Liver (tissue), 9 donors: Measurements from ENCODE around the gene GLRA3. TPM values are rescaled to one million over a fixed set of nuclear protein-coding genes. Genes with fewer than 3 reads are reported as not detected.

Source experiments
- DNase-seq: peaks from one replicate; pipeline ENCODE4 v3.0.0-alpha.2; 2017; ENCODE audit warnings: low spot score
- H3K27ac ChIP-seq, 2 donors: one replicate each; pipeline ENCODE4 v1.7.0; 2013; ENCODE audit warnings: inconsistent platforms in 2 of 2, low read length in 2 of 2, control low read depth in 1 of 2, low read depth in 1 of 2, mild to moderate bottlenecking in 1 of 2
- H3K27me3 ChIP-seq, 4 donors: one replicate each; pipeline versions ENCODE4 v1.6.1 to v1.7.0; 2013; ENCODE audit warnings: low read length in 3 of 4, inconsistent platforms in 1 of 4, mild to moderate bottlenecking in 1 of 4, moderate library complexity in 1 of 4; ENCODE audit not compliant: control insufficient read depth in 4 of 4, insufficient read depth in 4 of 4
- H3K36me3 ChIP-seq, 4 donors: one replicate each; pipeline versions ENCODE4 v1.6.1 to v1.7.0; 2013; ENCODE audit warnings: low read length in 3 of 4, mild to moderate bottlenecking in 3 of 4, low read depth in 1 of 4, moderate library complexity in 1 of 4; ENCODE audit not compliant: control insufficient read depth in 4 of 4, insufficient read depth in 3 of 4
- H3K4me1 ChIP-seq, 4 donors: one replicate each; pipeline versions ENCODE4 v1.6.1 to v1.7.0; 2013; ENCODE audit warnings: low read length in 3 of 4, mild to moderate bottlenecking in 3 of 4, moderate library complexity in 1 of 4; ENCODE audit not compliant: control insufficient read depth in 4 of 4, insufficient read depth in 4 of 4
- H3K4me3 ChIP-seq, 3 donors: one replicate each; pipeline versions ENCODE4 v1.6.1 to v1.7.0; 2013; ENCODE audit warnings: low read length in 3 of 3, control low read depth in 1 of 3, low read depth in 1 of 3, mild to moderate bottlenecking in 1 of 3
- H3K9ac ChIP-seq, 2 donors: one replicate each; pipeline ENCODE4 v1.7.0; 2013; ENCODE audit warnings: low read length in 2 of 2, mild to moderate bottlenecking in 2 of 2, moderate library complexity in 2 of 2, control low read depth in 1 of 2, low read depth in 1 of 2
- H3K9me3 ChIP-seq, 4 donors: one replicate each; pipeline versions ENCODE4 v1.6.1 to v1.7.0; 2013; ENCODE audit warnings: low read length in 3 of 4; ENCODE audit not compliant: control insufficient read depth in 4 of 4
- ATF3 ChIP-seq: IDR thresholded peaks from 2 replicates; pipeline ENCODE4 v1.6.1; 2016; ENCODE audit warnings: antibody characterized with exemption
- CTCF ChIP-seq: fragments of 150-350 bp; IDR thresholded peaks from 2 replicates; pipeline ENCODE4 v1.5.1; 2017; ENCODE audit warnings: improper control_type of control experiment, low read depth, low read length; ENCODE audit not compliant: missing input control
- GABPA ChIP-seq, 2 donors: IDR thresholded peaks in 1 of 2; conservative IDR thresholded peaks in 1 of 2; 2 replicates each; pipeline ENCODE4 v1.6.1; 2016; ENCODE audit warnings: antibody characterized with exemption in 2 of 2, mild to moderate bottlenecking in 1 of 2, moderate library complexity in 1 of 2
- HNF4A ChIP-seq, 2 donors: conservative IDR thresholded peaks; 2 replicates each; pipeline ENCODE4 v1.6.1; 2016; ENCODE audit warnings: antibody characterized with exemption in 2 of 2, mild to moderate bottlenecking in 2 of 2
- JUND ChIP-seq, 2 donors: IDR thresholded peaks; 2 replicates each; pipeline ENCODE4 v1.6.1; 2016; ENCODE audit warnings: antibody characterized with exemption in 2 of 2
- MAX ChIP-seq: IDR thresholded peaks from 2 replicates; pipeline ENCODE4 v1.6.1; 2016; ENCODE audit warnings: antibody characterized with exemption
- NR2F2 ChIP-seq: IDR thresholded peaks from 2 replicates; pipeline ENCODE4 v1.6.1; 2016; ENCODE audit warnings: antibody characterized with exemption
- RAD21 ChIP-seq, 2 donors: IDR thresholded peaks; 2 replicates each; pipeline ENCODE4 v1.6.1; 2016; ENCODE audit warnings: antibody characterized with exemption in 2 of 2, mild to moderate bottlenecking in 2 of 2
- REST ChIP-seq: IDR thresholded peaks from 2 replicates; pipeline ENCODE4 v1.6.1; 2016; ENCODE audit warnings: antibody characterized with exemption, mild to moderate bottlenecking
- RXRA ChIP-seq, 2 donors: IDR thresholded peaks; 2 replicates each; pipeline ENCODE4 v1.6.1; 2017 to 2018; ENCODE audit warnings: antibody characterized with exemption in 2 of 2, mild to moderate bottlenecking in 1 of 2
- YY1 ChIP-seq: IDR thresholded peaks from 2 replicates; pipeline ENCODE4 v1.6.1; 2016; ENCODE audit warnings: antibody characterized with exemption, mild to moderate bottlenecking
- WGBS: extraction: QIAGEN DNeasy Blood & Tissue Kit; methylation state at CpG from one replicate; pipeline ENCODE4 v1.1.7; 2013; 5-methylcytosine and 5-hydroxymethylcytosine counted together
- polyA plus RNA-seq, 2 donors: library from polyadenylated mRNA; stranded (reverse) in 1 of 2; unstranded in 1 of 2; fragments of 200-250 nt in 1 of 2; fragments of >200 nt in 1 of 2; fragmentation: Nextera tagmentation in 1 of 2; extraction: Ambion mirVana in 1 of 2; gene quantifications; one replicate each; pipeline versions ENCODE4 v1.2.1 to v1.2.3, GENCODE V29; 2013 to 2015
- total RNA-seq, 2 donors: library from RNA; depleted of rRNA; stranded (reverse); fragments of >200 nt; gene quantifications; one replicate each; pipeline ENCODE4 v1.2.3, GENCODE V29; 2014
- donor health status: healthy.
- donor health status: healthy.
- donor health status: healthy.
- donor health status: healthy.
- donor health status: healthy.

GLRA3 gene
- total and polyA plus RNA-seq, 4 donors = not detected

GRCh38 chr4:174848596-174848995 is 19.5 kb upstream of the GLRA3 start:
- DNase-seq = no peak
- Histone ChIP-seq H3K9me3 (no peaks in the 10 kb centered on the region), H3K4me1 (no peaks in the 10 kb centered on the region), H3K36me3 (no peaks in the 10 kb centered on the region), H3K27me3 (no peaks in the 10 kb centered on the region), H3K4me3 (no peak overlapping the region), H3K27ac (no peak overlapping the region), H3K9ac (no peak overlapping the region)
- no peak for TF ChIP-seq RXRA (IDR thresholded peaks at IDR 0.05)
- no peak for TF ChIP-seq RAD21 (IDR thresholded peaks at IDR 0.05)
- TF ChIP-seq CTCF = no peak
- TF ChIP-seq NR2F2 = no peak
- no peak for TF ChIP-seq YY1
- WGBS = 69% methylated on average over 2 of the region's 2 CpGs

GRCh38 chr4:174847801-174848427 is 18.9 kb upstream of the GLRA3 start:
- WGBS = 54% methylated on average over 2 of the region's 2 CpGs
- no peaks in the 10 kb centered on the region for H3K36me3 ChIP-seq
- DNase-seq = no peak
- no peaks in the 10 kb centered on the region for H3K9me3 ChIP-seq
- no peaks in the 10 kb centered on the region for H3K27me3 ChIP-seq
- TF ChIP-seq GABPA (IDR thresholded peaks at IDR 0.05 in 1 of 2, conservative IDR thresholded peaks at IDR 0.05 in 1 of 2) = no peak
- no peak overlapping the region for H3K27ac ChIP-seq
- H3K9ac ChIP-seq = no peak overlapping the region
- no peaks in the 10 kb centered on the region for H3K4me1 ChIP-seq
- no peak overlapping the region for H3K4me3 ChIP-seq

GRCh38 chr4:174835536-174835935 is 6.5 kb upstream of the GLRA3 start:
- DNase-seq = no peak
- H3K9ac ChIP-seq = no peak overlapping the region
- no peak for TF ChIP-seq HNF4A (conservative IDR thresholded peaks at IDR 0.05)
- TF ChIP-seq ATF3 = no peak
- TF ChIP-seq JUND (IDR thresholded peaks at IDR 0.05) = no peak
- no peak for TF ChIP-seq MAX
- TF ChIP-seq NR2F2 = no peak
- no peak for TF ChIP-seq REST
- H3K36me3 ChIP-seq = no peaks in the 10 kb centered on the region
- H3K27ac ChIP-seq = no peak overlapping the region
- H3K9me3 ChIP-seq = no peaks in the 10 kb centered on the region
- no peaks in the 10 kb centered on the region for H3K4me1 ChIP-seq
- no peak overlapping the region for H3K4me3 ChIP-seq
- H3K27me3 ChIP-seq = peaks cover 0 to 2% (median 0%) of the 10 kb centered on the region in 4 donors
